HG03521 (cell line): ENCODE data around the gene PTCSC3.

ENCODE experiments used
- ATAC-seq: cut with Tn5 transposase; IDR thresholded peaks from one replicate; pipeline ENCODE4 v1.9.1; 2021; ENCODE audit warnings: mild to moderate bottlenecking, moderate library complexity; ENCODE audit not compliant: unreplicated experiment

The PTCSC3 gene

DNA sequence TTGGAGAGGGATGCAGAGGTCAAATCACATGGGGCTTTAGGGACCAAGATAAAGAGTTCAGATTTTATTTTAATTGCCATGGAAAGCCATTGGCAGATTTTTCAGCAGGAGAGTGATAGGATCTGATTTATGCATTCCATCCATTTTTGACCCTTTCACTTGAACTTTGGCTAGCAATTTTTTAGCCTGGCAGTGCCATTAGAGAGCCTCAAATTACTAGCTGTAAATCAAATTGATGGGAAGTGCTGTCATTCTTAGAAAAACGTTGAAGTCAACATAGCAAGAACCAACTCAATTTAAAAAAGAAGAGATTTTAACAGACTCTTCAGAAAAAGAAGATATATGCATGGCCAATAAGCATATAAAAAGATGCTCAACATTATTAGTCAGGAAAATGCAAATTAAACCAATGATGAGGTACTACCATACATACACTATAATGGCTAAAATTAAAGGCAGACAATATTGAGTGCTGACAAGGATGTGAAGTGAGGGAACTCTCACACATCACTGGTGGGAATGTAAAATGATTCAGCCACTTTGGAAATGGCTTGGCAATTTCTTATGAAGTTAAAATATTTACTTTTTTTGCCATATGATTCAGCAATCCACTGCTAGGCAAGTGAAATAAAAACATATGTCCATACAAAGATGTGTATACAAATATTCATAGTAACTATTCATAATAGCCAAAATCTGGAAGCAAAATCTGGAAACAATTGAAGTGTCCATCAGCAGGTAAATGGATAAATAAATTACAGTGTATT is 89.7 kb downstream of the PTCSC3 start:
- no peak for ATAC-seq

DNA sequence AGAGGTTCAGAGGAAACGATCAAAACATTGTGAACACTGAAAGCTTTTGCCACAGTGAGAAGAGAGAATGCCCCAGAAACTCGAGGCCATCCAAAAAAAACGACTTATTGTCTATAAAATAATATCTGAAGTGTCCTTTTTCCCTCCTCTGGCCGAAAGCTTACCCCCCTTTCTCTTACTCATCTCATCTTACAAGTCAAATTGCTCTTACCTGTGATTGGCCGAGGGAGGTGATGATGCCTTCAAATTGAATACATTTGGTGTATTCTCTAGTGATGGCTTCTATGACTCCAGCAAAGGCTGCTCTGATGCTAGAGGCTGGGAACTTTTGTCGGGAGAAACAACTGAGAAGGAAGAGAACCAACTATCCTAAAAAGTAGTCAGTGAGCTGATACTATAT is 90.7 kb downstream of the PTCSC3 start:
- ATAC-seq = no peak
